ENCODE data around the gene POLRMT.
"Not testable (repeated sequence)": the region's sequence is repeated elsewhere in the genome, so short reads cannot be mapped to it uniquely, and the experiment has no call there.

Gene POLRMT

DNA sequence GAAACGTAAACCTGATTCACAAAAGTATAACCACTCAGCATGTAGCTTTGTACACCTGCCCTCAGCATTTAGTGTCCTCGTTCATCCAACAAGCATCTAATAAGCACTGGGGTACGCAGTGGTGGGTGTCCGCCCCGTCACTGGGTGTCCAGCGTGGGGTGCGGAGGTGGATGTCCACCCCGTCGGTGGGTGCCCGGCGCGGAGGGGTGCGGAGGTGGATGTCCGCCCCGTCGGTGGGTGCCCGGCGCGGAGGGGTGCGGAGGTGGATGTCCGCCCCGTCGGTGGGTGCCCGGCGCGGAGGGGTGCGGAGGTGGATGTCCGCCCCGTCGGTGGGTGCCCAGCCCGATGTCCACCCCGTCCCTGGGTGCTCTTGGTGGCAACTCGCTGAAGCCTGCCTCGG is 48.2 kb downstream of the POLRMT start:
- H3K27me3 Mint-ChIP-seq = peaks cover 11% of the 10 kb centered on the region
- not testable (repeated sequence) for H3K4me1 Mint-ChIP-seq; H3K9me3 Mint-ChIP-seq; DNase-seq (ENCODE audit: low spot score in 2 of 2); H3K4me3 Mint-ChIP-seq; ATAC-seq (replicated peaks; ENCODE audit: extremely low read depth, poor library complexity, severe bottlenecking); H3K27ac Mint-ChIP-seq (ENCODE audit: low read depth)
- peaks cover 13% of the 10 kb centered on the region for H3K36me3 Mint-ChIP-seq (ENCODE audit: insufficient read depth)

GRCh38 chr19:584240-585001 is 48.9 kb downstream of the POLRMT start:
- H3K36me3 Mint-ChIP-seq (ENCODE audit: insufficient read depth) = peaks cover 13% of the 10 kb centered on the region
- H3K4me1 Mint-ChIP-seq = peaks cover 6% of the 10 kb centered on the region
- no peak overlapping the region for H3K27ac Mint-ChIP-seq (ENCODE audit: low read depth)
- ATAC-seq (replicated peaks; ENCODE audit: extremely low read depth, poor library complexity, severe bottlenecking) (peak; percentile 72), DNase-seq (ENCODE audit: low spot score in 2 of 2) (peak; percentile 47 to 69)
- H3K9me3 Mint-ChIP-seq = no peaks in the 10 kb centered on the region
- no peak overlapping the region for H3K4me3 Mint-ChIP-seq
- H3K27me3 Mint-ChIP-seq = peaks cover 11% of the 10 kb centered on the region

- ATAC-seq (replicated peaks; ENCODE audit: extremely low read depth, poor library complexity, severe bottlenecking) (no peak), DNase-seq (ENCODE audit: low spot score in 2 of 2) (no peak)
- H3K36me3 Mint-ChIP-seq (ENCODE audit: insufficient read depth) = peaks cover 13% of the 10 kb centered on the region
- no peaks in the 10 kb centered on the region for H3K9me3 Mint-ChIP-seq
- H3K27ac Mint-ChIP-seq (ENCODE audit: low read depth) = no peak overlapping the region
- H3K27me3 Mint-ChIP-seq = peaks cover 11% of the 10 kb centered on the region
- peaks cover 6% of the 10 kb centered on the region for H3K4me1 Mint-ChIP-seq
- no peak overlapping the region for H3K4me3 Mint-ChIP-seq
Observed at GRCh38 chr19:583968-584239, 49.4 kb downstream of the POLRMT start.

GRCh38 chr19:583198-583967 is 50.0 kb downstream of the POLRMT start:
- no peak overlapping the region for H3K4me3 Mint-ChIP-seq
- no peaks in the 10 kb centered on the region for H3K9me3 Mint-ChIP-seq
- DNase-seq (ENCODE audit: low spot score in 2 of 2) = no peak
- peaks cover 12% of the 10 kb centered on the region for H3K36me3 Mint-ChIP-seq (ENCODE audit: insufficient read depth)
- ATAC-seq (replicated peaks; ENCODE audit: extremely low read depth, poor library complexity, severe bottlenecking) = no peak
- H3K27ac Mint-ChIP-seq (ENCODE audit: low read depth) = no peak overlapping the region
- H3K4me1 Mint-ChIP-seq = peaks cover 6% of the 10 kb centered on the region
- H3K27me3 Mint-ChIP-seq = peaks cover 11% of the 10 kb centered on the region

DNA sequence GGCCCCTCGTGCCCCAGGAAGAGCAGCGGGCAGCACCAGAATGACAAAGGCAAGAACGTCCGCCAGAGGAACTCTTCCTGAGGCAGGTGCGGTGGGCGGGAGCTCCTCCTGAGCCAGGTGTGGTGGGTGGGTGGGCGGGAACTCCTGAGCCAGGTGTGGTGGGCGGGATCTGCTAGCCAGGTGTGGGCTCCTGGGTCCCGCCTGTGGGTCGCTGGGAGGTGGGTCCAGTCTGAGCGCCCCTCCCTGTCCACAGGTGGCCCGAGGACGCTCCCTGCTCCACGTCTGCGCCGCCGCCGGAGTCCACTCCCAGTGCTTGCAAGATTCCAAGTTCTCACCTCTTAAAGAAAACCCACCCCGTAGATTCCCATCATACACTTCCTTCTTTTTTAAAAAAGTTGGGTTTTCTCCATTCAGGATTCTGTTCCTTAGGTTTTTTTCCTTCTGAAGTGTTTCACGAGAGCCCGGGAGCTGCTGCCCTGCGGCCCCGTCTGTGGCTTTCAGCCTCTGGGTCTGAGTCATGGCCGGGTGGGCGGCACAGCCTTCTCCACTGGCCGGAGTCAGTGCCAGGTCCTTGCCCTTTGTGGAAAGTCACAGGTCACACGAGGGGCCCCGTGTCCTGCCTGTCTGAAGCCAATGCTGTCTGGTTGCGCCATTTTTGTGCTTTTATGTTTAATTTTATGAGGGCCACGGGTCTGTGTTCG is 50.7 kb downstream of the POLRMT start:
- DNase-seq (ENCODE audit: low spot score in 2 of 2) (no peak), ATAC-seq (replicated peaks; ENCODE audit: extremely low read depth, poor library complexity, severe bottlenecking) (no peak)
- no peak overlapping the region for H3K27ac Mint-ChIP-seq (ENCODE audit: low read depth)
- H3K27me3 Mint-ChIP-seq = peaks cover 11% of the 10 kb centered on the region
- H3K4me3 Mint-ChIP-seq = no peak overlapping the region
- no peaks in the 10 kb centered on the region for H3K9me3 Mint-ChIP-seq
- peaks cover 6% of the 10 kb centered on the region for H3K4me1 Mint-ChIP-seq
- H3K36me3 Mint-ChIP-seq (ENCODE audit: insufficient read depth) = peaks cover 13% of the 10 kb centered on the region

DNA sequence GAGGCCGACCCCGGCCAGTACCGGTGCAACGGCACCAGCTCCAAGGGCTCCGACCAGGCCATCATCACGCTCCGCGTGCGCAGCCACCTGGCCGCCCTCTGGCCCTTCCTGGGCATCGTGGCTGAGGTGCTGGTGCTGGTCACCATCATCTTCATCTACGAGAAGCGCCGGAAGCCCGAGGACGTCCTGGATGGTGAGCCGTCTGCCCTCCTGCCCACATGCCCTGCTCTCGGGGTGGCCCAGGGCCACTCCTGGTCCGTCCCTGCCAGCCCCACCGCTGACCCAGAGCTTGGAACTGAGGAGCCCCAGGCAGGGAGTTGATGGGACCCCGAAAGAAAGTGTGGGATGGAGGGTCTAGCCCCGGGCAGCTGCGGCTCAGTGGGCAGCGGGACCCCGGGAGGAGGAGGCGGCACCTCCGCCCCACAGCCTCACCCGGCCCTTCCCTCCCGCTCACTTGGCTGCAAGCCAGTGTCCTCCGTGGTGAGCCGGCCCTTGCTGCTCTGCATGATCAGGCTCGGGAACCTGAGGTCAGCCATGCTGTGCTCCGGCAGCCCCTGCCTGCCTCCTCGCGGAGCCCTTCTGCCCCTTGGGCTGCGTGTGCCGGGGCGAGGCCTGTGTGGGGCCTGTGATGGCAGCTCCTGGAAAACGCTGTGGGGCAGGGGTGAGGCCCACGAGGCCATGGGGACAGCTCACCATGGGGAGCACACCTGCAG is 51.8 kb downstream of the POLRMT start:
- Mint-ChIP-seq H3K27me3 (peaks cover 9% of the 10 kb centered on the region), H3K27ac (ENCODE audit: low read depth) (no peak overlapping the region), H3K36me3 (ENCODE audit: insufficient read depth) (peaks cover 11% of the 10 kb centered on the region), H3K9me3 (no peaks in the 10 kb centered on the region), H3K4me1 (peaks cover 11% of the 10 kb centered on the region), H3K4me3 (no peak overlapping the region)
- DNase-seq (ENCODE audit: low spot score in 2 of 2) (no peak), ATAC-seq (replicated peaks; ENCODE audit: extremely low read depth, poor library complexity, severe bottlenecking) (no peak)

- H3K4me1 Mint-ChIP-seq = peaks cover 15% of the 10 kb centered on the region
- peaks cover 12% of the 10 kb centered on the region for H3K36me3 Mint-ChIP-seq (ENCODE audit: insufficient read depth)
- no peaks in the 10 kb centered on the region for H3K27me3 Mint-ChIP-seq
- ATAC-seq (replicated peaks; ENCODE audit: extremely low read depth, poor library complexity, severe bottlenecking) (no peak), DNase-seq (ENCODE audit: low spot score in 2 of 2) (no peak)
- H3K27ac Mint-ChIP-seq (ENCODE audit: low read depth) = no peak overlapping the region
- no peak overlapping the region for H3K4me3 Mint-ChIP-seq
- no peaks in the 10 kb centered on the region for H3K9me3 Mint-ChIP-seq
Observed at GRCh38 chr19:580274-580835, 53.0 kb downstream of the POLRMT start.

DNA sequence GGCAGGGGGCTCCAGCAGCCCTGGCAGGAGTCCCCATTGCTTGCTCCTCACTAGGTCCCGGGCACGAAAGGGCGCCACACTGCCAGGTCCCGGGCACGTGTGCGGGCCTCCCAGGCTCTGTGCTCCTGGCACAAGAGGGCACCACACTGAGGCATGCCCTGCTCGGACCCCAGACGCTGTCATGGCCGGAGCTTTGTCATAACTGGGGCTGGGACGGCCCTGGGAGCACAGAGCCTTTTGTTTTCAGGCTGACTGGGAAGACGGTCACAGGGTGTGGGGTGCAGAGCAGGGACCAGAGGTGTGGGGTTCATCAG is 53.5 kb downstream of the POLRMT start:
- peaks cover 12% of the 10 kb centered on the region for H3K36me3 Mint-ChIP-seq (ENCODE audit: insufficient read depth)

DNA sequence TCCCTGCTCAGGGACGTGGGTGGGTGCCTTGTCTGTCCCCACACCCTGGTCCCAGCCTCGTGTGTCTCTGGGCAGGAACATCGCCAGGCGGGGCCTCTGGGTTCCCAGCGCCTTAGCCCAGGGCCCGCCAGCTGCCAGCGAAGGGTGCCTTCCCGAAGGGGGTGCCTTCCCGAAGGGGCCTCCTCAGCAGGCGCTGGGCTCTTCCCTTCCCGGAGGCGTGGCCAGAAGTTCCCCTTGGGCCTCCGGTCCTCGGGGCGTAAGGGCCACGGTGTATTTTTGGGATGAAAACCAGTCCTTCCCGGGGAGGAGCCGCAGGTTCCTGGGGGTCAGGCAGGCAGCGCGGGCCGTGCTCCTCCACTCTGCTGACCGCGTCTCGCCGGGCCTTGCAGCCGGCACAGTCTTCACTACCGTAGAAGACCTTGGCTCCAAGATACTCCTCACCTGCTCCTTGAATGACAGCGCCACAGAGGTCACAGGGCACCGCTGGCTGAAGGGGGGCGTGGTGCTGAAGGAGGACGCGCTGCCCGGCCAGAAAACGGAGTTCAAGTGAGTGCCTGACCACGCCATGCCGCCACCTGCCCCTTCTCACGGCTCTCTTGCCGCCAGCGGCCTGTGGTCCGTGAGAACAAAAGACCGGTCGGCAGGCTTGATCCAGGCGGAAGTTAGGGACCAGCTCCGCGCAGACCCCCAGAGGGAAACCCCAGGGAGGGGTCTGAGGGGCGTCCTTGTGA is 54.1 kb downstream of the POLRMT start:
- H3K9me3 Mint-ChIP-seq = no peaks in the 10 kb centered on the region
- H3K27ac Mint-ChIP-seq (ENCODE audit: low read depth) = no peak overlapping the region
- ATAC-seq (replicated peaks; ENCODE audit: extremely low read depth, poor library complexity, severe bottlenecking) = no peak
- DNase-seq (ENCODE audit: low spot score in 2 of 2) = no peak
- H3K36me3 Mint-ChIP-seq (ENCODE audit: insufficient read depth) = peaks cover 12% of the 10 kb centered on the region
- no peaks in the 10 kb centered on the region for H3K27me3 Mint-ChIP-seq
- H3K4me3 Mint-ChIP-seq = no peak overlapping the region
- peaks cover 25% of the 10 kb centered on the region for H3K4me1 Mint-ChIP-seq

More for the DNA sequence above, 53.5 kb downstream of the POLRMT start:
- ATAC-seq (replicated peaks; ENCODE audit: extremely low read depth, poor library complexity, severe bottlenecking) (no peak), DNase-seq (ENCODE audit: low spot score in 2 of 2) (no peak)
- Mint-ChIP-seq H3K27ac (ENCODE audit: low read depth) (no peak overlapping the region), H3K9me3 (no peaks in the 10 kb centered on the region), H3K4me1 (peaks cover 19% of the 10 kb centered on the region), H3K4me3 (no peak overlapping the region), H3K27me3 (no peaks in the 10 kb centered on the region)

DNA sequence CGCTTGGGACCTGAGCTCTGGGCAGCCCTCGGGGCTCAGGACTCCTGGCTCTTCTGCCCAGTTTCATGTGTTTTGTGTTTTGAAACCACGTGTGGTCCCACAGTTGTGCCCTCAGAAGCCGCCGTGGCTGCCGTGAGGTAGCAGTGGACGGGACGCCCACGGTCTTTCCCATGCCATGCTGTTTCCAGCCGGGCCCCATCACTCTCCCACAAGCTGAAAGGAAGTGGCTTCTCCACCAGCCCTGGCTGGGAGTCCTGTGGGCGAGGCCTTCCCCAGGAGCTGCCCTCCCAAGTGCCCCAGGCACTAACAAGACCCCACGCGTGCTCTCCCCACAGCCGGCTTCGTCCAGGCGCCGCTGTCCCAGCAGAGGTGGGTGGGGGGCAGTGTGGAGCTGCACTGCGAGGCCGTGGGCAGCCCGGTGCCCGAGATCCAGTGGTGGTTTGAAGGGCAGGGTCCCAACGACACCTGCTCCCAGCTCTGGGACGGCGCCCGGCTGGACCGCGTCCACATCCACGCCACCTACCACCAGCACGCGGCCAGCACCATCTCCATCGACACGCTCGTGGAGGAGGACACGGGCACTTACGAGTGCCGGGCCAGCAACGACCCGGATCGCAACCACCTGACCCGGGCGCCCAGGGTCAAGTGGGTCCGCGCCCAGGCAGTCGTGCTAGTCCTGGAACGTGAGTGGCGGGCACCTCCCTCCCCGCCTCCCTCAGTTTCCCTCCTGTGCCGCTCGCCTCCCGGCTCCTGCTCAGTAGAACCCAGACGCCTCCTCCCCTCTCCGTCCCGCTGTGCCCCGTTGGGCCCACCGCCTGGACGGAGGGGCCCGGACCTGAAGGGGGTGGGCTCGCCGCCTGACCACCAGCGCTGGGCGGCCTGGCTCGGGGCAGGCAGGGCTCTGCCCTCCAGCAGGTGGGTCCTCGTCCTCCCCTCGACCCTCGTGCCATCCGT is 55.6 kb downstream of the POLRMT start:
- peaks cover 6% of the 10 kb centered on the region for H3K36me3 Mint-ChIP-seq (ENCODE audit: insufficient read depth)

GRCh38 chr19:576768-577438 is 56.4 kb downstream of the POLRMT start:
- Mint-ChIP-seq H3K27me3 (no peaks in the 10 kb centered on the region), H3K36me3 (ENCODE audit: insufficient read depth) (peaks cover 9% of the 10 kb centered on the region), H3K4me1 (peaks cover 32% of the 10 kb centered on the region), H3K4me3 (no peak overlapping the region), H3K9me3 (no peaks in the 10 kb centered on the region), H3K27ac (ENCODE audit: low read depth) (no peak overlapping the region)
- ATAC-seq (replicated peaks; ENCODE audit: extremely low read depth, poor library complexity, severe bottlenecking) (no peak), DNase-seq (ENCODE audit: low spot score in 2 of 2) (no peak)

More for the DNA sequence above, 55.6 kb downstream of the POLRMT start:
- ATAC-seq (replicated peaks; ENCODE audit: extremely low read depth, poor library complexity, severe bottlenecking) (no peak), DNase-seq (ENCODE audit: low spot score in 2 of 2) (no peak)
- Mint-ChIP-seq H3K9me3 (no peaks in the 10 kb centered on the region), H3K27ac (ENCODE audit: low read depth) (no peak overlapping the region), H3K4me1 (peaks cover 26% of the 10 kb centered on the region), H3K27me3 (no peaks in the 10 kb centered on the region), H3K4me3 (no peak overlapping the region)

All from central memory CD8-positive, alpha-beta T cell (primary cell).